ENCODE results near the gene SPEF1. TPM values are rescaled to one million over a fixed set of nuclear protein-coding genes. Genes with fewer than 3 reads are reported as not detected.

SPEF1 gene
- total RNA-seq, 4 donors from 2014 or later = not detected

- Histone ChIP-seq H3K36me3 (no peaks in the 10 kb centered on the region), H3K4me1 (no peaks in the 10 kb centered on the region)
These were observed 27.0 kb downstream of the SPEF1 start for GRCh38 chr20:3754276-3754630.

DNA sequence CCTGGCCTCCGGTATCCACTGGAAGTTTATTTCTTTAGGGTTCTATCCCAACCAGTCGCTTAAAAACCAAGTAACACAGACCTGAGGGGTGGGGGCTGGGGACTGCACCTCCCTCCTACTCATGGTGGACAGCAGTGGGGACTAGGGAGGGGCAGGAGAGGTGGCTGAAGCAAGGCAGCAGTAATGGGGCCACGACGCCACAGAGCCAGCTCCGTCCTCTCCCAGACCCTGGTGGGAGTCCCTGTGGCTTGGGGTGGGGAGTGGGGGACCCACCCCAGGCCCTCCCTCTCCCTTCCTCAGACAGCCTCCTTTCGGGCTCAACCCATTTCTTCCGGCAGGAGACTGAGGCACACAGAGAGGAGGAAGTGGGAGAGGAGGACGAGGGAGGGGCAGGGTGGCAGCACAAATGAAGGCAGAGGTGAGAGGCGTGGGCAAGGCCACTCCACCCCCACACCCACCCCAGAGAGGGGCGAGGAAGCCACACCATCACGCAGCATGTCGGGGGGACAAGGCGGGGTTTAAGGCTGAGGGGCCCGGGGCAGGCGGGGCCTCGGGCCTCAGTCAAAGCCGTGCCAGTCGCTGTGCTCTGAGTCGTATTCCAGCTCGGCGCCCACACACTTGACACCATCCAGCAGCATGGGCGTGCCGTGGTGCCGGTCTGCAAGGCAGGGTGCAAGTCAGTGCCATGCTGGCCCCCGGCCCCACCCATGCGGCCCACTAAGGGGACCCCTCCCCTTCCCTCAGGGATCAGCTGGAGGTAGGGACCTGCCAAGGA lies 27.6 kb downstream of the SPEF1 start:
- TF ChIP-seq POLR2A (IDR thresholded peaks at IDR 0.05) (no peak), CTCF (IDR thresholded peaks at IDR 0.05 in 4 of 5, conservative IDR thresholded peaks at IDR 0.05 in 1 of 5) (no peak)
- Histone ChIP-seq H3K9me3 (no peaks in the 10 kb centered on the region), H3K36me3 (no peaks in the 10 kb centered on the region), H3K27me3 (peaks cover 6 to 20% (median 8%) of the 10 kb centered on the region in 3 donors), H3K4me1 (no peaks in the 10 kb centered on the region), H3K4me3 (no peak overlapping the region), H3K27ac (peak overlapping the region in 2 of 4 donors; percentile 1 to 10)
- DNase-seq (no peak), ATAC-seq (no peak)
- intact Hi-C loops (cut with DNase I; ENCODE audit: low total_unique reads) = no loop called here
- in situ Hi-C loops (cut with MboI; ENCODE audit: low sequenced_read_pairs in 4 of 4) = loop anchor here in 1 of 4 donors (25.0 kb wide), 1 partner anchor 334 kb away; no protein-coding TSS in a partner anchor

More at GRCh38 chr20:3754276-3754630, 27.0 kb downstream of the SPEF1 start:
- Histone ChIP-seq H3K27ac (no peak overlapping the region), H3K4me3 (no peak overlapping the region), H3K9me3 (no peaks in the 10 kb centered on the region), H3K27me3 (peaks cover 5 to 20% (median 6%) of the 10 kb centered on the region in 3 donors)
- in situ Hi-C loops (cut with MboI; ENCODE audit: low sequenced_read_pairs in 4 of 4) = loop anchor here in 1 of 4 donors (25.0 kb wide), 1 partner anchor 333 kb away; no protein-coding TSS in a partner anchor
- DNase-seq = no peak
- ATAC-seq = no peak
- TF ChIP-seq CTCF (IDR thresholded peaks at IDR 0.05 in 4 of 5, conservative IDR thresholded peaks at IDR 0.05 in 1 of 5) (no peak), POLR2A (IDR thresholded peaks at IDR 0.05) (no peak)
- intact Hi-C loops (cut with DNase I; ENCODE audit: low total_unique reads) = no loop called here

GRCh38 chr20:3753098-3753497 lies 28.1 kb downstream of the SPEF1 start:
- peak in 1 of 2 donors; percentile 35 for DNase-seq
- TF ChIP-seq POLR2A (IDR thresholded peaks at IDR 0.05) (no peak), CTCF (IDR thresholded peaks at IDR 0.05 in 4 of 5, conservative IDR thresholded peaks at IDR 0.05 in 1 of 5) (peak; percentile 33 to 75 (median 66))
- intact Hi-C loops (cut with DNase I; ENCODE audit: low total_unique reads) = no loop called here
- in situ Hi-C loops (cut with MboI; ENCODE audit: low sequenced_read_pairs in 4 of 4) = loop anchor here in 1 of 4 donors (25.0 kb wide), 1 partner anchor 334 kb away; no protein-coding TSS in a partner anchor
- peaks cover 6 to 20% (median 8%) of the 10 kb centered on the region in 3 donors for H3K27me3 ChIP-seq
- no peaks in the 10 kb centered on the region for H3K4me1 ChIP-seq
- no peaks in the 10 kb centered on the region for H3K9me3 ChIP-seq
- peak; percentile 72 to 79 for ATAC-seq
- peak overlapping the region in 1 of 4 donors; percentile 10 for H3K27ac ChIP-seq
- no peaks in the 10 kb centered on the region for H3K36me3 ChIP-seq
- H3K4me3 ChIP-seq = no peak overlapping the region

DNA sequence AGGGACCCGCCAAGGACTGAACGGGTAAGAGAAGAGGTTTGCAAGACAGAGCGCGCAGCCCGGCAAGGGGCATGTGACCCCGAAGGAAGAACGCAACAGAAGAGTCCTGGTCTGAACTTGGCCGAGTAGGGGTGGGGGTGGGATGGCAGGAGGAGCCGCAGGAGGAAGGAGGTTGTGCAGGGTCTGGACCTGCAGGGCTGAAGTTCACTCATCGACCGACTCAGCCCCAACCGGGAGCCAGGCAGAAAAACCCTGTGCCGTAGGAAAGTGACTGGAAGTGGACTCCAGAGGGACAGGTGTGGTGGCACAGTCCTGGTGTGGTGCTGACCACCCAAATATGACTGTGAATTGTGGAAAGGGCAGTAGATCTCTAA lies 28.9 kb downstream of the SPEF1 start:
- intact Hi-C loops (cut with DNase I; ENCODE audit: low total_unique reads) = no loop called here
- Histone ChIP-seq H3K4me3 (peak overlapping the region; percentile 23 to 44 (median 38)), H3K4me1 (no peaks in the 10 kb centered on the region), H3K27me3 (peaks cover 6 to 20% (median 8%) of the 10 kb centered on the region in 3 donors), H3K36me3 (no peaks in the 10 kb centered on the region), H3K27ac (no peak overlapping the region), H3K9me3 (no peaks in the 10 kb centered on the region)
- no peak for DNase-seq
- TF ChIP-seq CTCF (IDR thresholded peaks at IDR 0.05 in 4 of 5, conservative IDR thresholded peaks at IDR 0.05 in 1 of 5) (no peak), POLR2A (IDR thresholded peaks at IDR 0.05) (no peak)
- no peak for ATAC-seq
- in situ Hi-C loops (cut with MboI; ENCODE audit: low sequenced_read_pairs in 4 of 4) = loop anchor here in 1 of 4 donors (25.0 kb wide), 1 partner anchor 335 kb away; no protein-coding TSS in a partner anchor

Data from gastrocnemius medialis (tissue), 4 donors.